Stomach (tissue), 9 donors: ENCODE measurements around the gene PCDHGA9. TPM values are rescaled to one million over a fixed set of nuclear protein-coding genes. Genes with fewer than 3 reads are reported as not detected.

Experiments used
- DNase-seq, 2 donors: peaks; one replicate each; pipeline versions ENCODE4 v3.0.0 to v3.0.0-alpha.2; 2013 to 2019
- H3K27ac ChIP-seq, 5 donors: fragments of 200-600 bp in 4 of 5; sonication (generic) in 4 of 5; one replicate each; pipeline ENCODE4 v1.5.1; 2013 to 2019; ENCODE audit warnings: mild to moderate bottlenecking in 1 of 5, moderate library complexity in 1 of 5
- H3K27me3 ChIP-seq, 3 donors: fragments of 200-600 bp; sonication (generic); one replicate each; pipeline ENCODE4 v1.5.1; 2017 to 2019; ENCODE audit warnings: mixed run types in 1 of 3
- H3K36me3 ChIP-seq, 4 donors: fragments of 200-600 bp; sonication (generic); 1 replicate in 3 of 4; 2 replicates in 1 of 4; pipeline ENCODE4 v1.5.1; 2016 to 2019
- H3K4me1 ChIP-seq, 4 donors: fragments of 200-600 bp; sonication (generic); one replicate each; pipeline ENCODE4 v1.5.1; 2016 to 2019
- H3K4me3 ChIP-seq, 4 donors: fragments of 200-600 bp; sonication (generic) in 3 of 4; one replicate each; pipeline ENCODE4 v1.5.1; 2016 to 2019; ENCODE audit warnings: mild to moderate bottlenecking in 1 of 4
- H3K9me3 ChIP-seq, 4 donors: fragments of 200-600 bp; sonication (generic); one replicate each; pipeline ENCODE4 v1.5.1; 2016 to 2019
- EP300 ChIP-seq: sonication (generic); formaldehyde crosslinking; IDR thresholded peaks from one replicate; pipeline ENCODE4 v1.6.1; 2017; ENCODE audit warnings: antibody characterized with exemption
- POLR2A ChIP-seq, 4 donors: fragments of 450-650 bp; IDR thresholded peaks; one replicate each; pipeline ENCODE4 v1.6.1; 2016; ENCODE audit warnings: antibody characterized with exemption in 4 of 4, control low read depth in 2 of 4, mild to moderate bottlenecking in 1 of 4, moderate library complexity in 1 of 4
- POLR2AphosphoS5 ChIP-seq, 3 donors: sonication (generic); formaldehyde crosslinking; IDR thresholded peaks; one replicate each; pipeline ENCODE4 v1.6.1; 2016; ENCODE audit warnings: antibody characterized with exemption in 3 of 3
- WGBS, 5 donors: extraction: QIAGEN DNeasy Blood & Tissue Kit in 3 of 5; methylation state at CpG; one replicate each; pipeline versions ENCODE4 v1.1.5 to v1.1.7; 2013 to 2018; 5-methylcytosine and 5-hydroxymethylcytosine counted together
- intact Hi-C: fragments of 100-400 bp; cut with DNase I; formaldehyde crosslinking; loops from one replicate; pipeline ENCODE4 v1.15.1; 2023; ENCODE audit warnings: low total_unique reads
- polyA plus RNA-seq, 3 donors: library from polyadenylated mRNA; stranded (reverse); fragments of 200-250 nt; gene quantifications; one replicate each; pipeline ENCODE4 v1.2.3, GENCODE V29; 2013
- total RNA-seq, 5 donors: library from RNA; depleted of rRNA; stranded (reverse); fragments of >200 nt; gene quantifications; one replicate each; pipeline versions ENCODE4 v1.1.0 to v1.2.3, GENCODE V29; 2014 to 2016
- TF ChIP-seq, protein P1 (sequence below), 7 experiments: fragments of 450-650 bp in 4 of 7; fragments of 200-600 bp in 3 of 7; sonication (generic) in 3 of 7; IDR thresholded peaks; one replicate each; pipeline ENCODE4 v1.5.1; 2016 to 2019; ENCODE audit warnings: antibody characterized with exemption in 7 of 7, control low read depth in 2 of 7, mild to moderate bottlenecking in 1 of 7
- donor health status: healthy with polysubstance abuse.
- donor health status: Bipolar disorder and iron deficiency.
- donor health status: healthy.

The PCDHGA9 gene
- total and polyA plus RNA-seq, 8 donors = 0.13 to 10.1 (median 2.0) TPM; not detected in 2

DNA sequence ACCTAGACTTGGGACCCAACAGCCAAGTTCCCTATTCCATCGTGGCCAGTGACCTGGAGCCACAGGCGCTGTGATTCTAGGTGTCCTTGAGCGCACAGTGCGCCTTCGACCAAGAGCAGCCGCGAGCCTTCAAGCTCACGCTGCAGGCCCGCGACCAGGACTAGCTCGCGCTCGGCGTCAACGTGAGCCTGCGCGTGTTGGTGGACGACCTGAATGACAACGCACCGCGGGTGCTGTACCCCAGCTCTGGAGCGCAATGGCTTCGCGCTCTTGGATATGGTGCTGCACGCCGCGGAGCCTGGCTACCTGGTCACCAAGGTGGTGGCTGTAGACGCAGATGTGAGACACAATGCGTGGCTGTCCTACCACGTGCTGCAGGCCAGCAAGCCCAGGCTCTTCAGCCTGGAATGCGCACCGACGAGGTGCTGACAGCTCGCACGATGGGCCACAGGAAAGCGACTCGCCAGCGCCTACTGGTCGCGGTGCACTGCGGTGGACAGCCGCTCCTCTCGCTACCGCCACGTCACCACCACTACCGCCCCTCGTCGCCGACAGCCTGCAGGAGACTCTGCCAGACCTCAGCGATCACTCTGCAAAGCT, 39.1 kb downstream of the PCDHGA9 start:
- Histone ChIP-seq H3K27me3 (no peaks in the 10 kb centered on the region), H3K4me3 (no peak overlapping the region), H3K36me3 (peaks cover 0 to 12% (median 0%) of the 10 kb centered on the region in 4 donors), H3K27ac (no peak overlapping the region), H3K4me1 (no peaks in the 10 kb centered on the region), H3K9me3 (peaks cover 13 to 84% (median 60%) of the 10 kb centered on the region in 4 donors)
- TF ChIP-seq, protein P1, sequence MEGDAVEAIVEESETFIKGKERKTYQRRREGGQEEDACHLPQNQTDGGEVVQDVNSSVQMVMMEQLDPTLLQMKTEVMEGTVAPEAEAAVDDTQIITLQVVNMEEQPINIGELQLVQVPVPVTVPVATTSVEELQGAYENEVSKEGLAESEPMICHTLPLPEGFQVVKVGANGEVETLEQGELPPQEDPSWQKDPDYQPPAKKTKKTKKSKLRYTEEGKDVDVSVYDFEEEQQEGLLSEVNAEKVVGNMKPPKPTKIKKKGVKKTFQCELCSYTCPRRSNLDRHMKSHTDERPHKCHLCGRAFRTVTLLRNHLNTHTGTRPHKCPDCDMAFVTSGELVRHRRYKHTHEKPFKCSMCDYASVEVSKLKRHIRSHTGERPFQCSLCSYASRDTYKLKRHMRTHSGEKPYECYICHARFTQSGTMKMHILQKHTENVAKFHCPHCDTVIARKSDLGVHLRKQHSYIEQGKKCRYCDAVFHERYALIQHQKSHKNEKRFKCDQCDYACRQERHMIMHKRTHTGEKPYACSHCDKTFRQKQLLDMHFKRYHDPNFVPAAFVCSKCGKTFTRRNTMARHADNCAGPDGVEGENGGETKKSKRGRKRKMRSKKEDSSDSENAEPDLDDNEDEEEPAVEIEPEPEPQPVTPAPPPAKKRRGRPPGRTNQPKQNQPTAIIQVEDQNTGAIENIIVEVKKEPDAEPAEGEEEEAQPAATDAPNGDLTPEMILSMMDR (IDR thresholded peaks at IDR 0.05) = no peak
- no peak for TF ChIP-seq POLR2AphosphoS5 (IDR thresholded peaks at IDR 0.05)
- TF ChIP-seq EP300 = no peak
- no peak for TF ChIP-seq POLR2A (IDR thresholded peaks at IDR 0.05)
- intact Hi-C loops = no loop called here
- 43 to 57% (median 50%) methylated on average over 43 to 50 of the region's 50 CpGs for WGBS, 5 donors
- DNase-seq = no peak

Other genes starting within 250 kb of the PCDHGA9 start
Only the 30 nearest of the 37 such genes appear.
- gene PCDHB9, start 215.6 kb upstream of the PCDHGA9 start, total RNA-seq = under 1 TPM in 3 of 5 donors, not detected in 2; 0.14 to 0.92 (median 0.45) TPM
- under 1 TPM in 2 of 3 donors, not detected in 1; 0.08 to 0.19 TPM for gene PCDHB9, start 215.6 kb upstream of the PCDHGA9 start, polyA plus RNA-seq
- gene PCDHB10, start 210.4 kb upstream of the PCDHGA9 start, total RNA-seq = 10 to 100 TPM in 1 of 5 donors, 1 to 10 TPM in 3, under 1 TPM in 1; 0.58 to 18.3 (median 2.3) TPM
- gene PCDHB10, start 210.4 kb upstream of the PCDHGA9 start, polyA plus RNA-seq = under 1 TPM; 0.12 to 0.40 (median 0.15) TPM
- 1 to 10 TPM in 2 of 5 donors, under 1 TPM in 1, not detected in 2; 0.87 to 4.4 (median 1.3) TPM for gene PCDHB11, start 203.2 kb upstream of the PCDHGA9 start, total RNA-seq
- 1 to 10 TPM in 1 of 3 donors, under 1 TPM in 2; 0.12 to 1.1 (median 0.30) TPM for gene PCDHB11, start 203.2 kb upstream of the PCDHGA9 start, polyA plus RNA-seq
- gene PCDHB12, start 194.1 kb upstream of the PCDHGA9 start, total RNA-seq = 1 to 10 TPM in 4 of 5 donors, not detected in 1; 1.2 to 8.5 (median 2.9) TPM
- gene PCDHB12, start 194.1 kb upstream of the PCDHGA9 start, polyA plus RNA-seq = under 1 TPM; 0.19 to 0.31 (median 0.28) TPM
- 10 to 100 TPM in 1 of 5 donors, 1 to 10 TPM in 2, under 1 TPM in 2; under 0.01 to 28.1 (median 3.1) TPM for gene PCDHB13, start 188.9 kb upstream of the PCDHGA9 start, total RNA-seq
- under 1 TPM in 2 of 3 donors, not detected in 1; 0.12 to 0.28 TPM for gene PCDHB13, start 188.9 kb upstream of the PCDHGA9 start, polyA plus RNA-seq
- gene PCDHB14, start 179.4 kb upstream of the PCDHGA9 start, total RNA-seq = 1 to 10 TPM in 4 of 5 donors, not detected in 1; 1.3 to 6.4 (median 3.6) TPM
- 1 to 10 TPM in 1 of 3 donors, under 1 TPM in 2; 0.31 to 1.1 (median 0.44) TPM for gene PCDHB14, start 179.4 kb upstream of the PCDHGA9 start, polyA plus RNA-seq
- gene PCDHB15, start 157.4 kb upstream of the PCDHGA9 start, total RNA-seq = 1 to 10 TPM in 2 of 5 donors, under 1 TPM in 1, not detected in 2; 0.58 to 6.6 (median 2.2) TPM
- 1 to 10 TPM in 1 of 3 donors, under 1 TPM in 2; 0.44 to 1.2 (median 0.73) TPM for gene PCDHB15, start 157.4 kb upstream of the PCDHGA9 start, polyA plus RNA-seq
- gene SLC25A2, start 98.7 kb upstream of the PCDHGA9 start, total RNA-seq = 1 to 10 TPM in 1 of 5 donors, under 1 TPM in 1, not detected in 3; 0.43 to 4.8 TPM
- not detected for gene SLC25A2, start 98.7 kb upstream of the PCDHGA9 start, polyA plus RNA-seq
- 10 to 100 TPM; 22.0 to 89.8 (median 36.5) TPM for gene TAF7, start 82.0 kb upstream of the PCDHGA9 start, total RNA-seq
- gene TAF7, start 82.0 kb upstream of the PCDHGA9 start, polyA plus RNA-seq = 10 to 100 TPM; 32.6 to 46.1 (median 43.5) TPM
- under 1 TPM in 1 of 5 donors, not detected in 4; 0.18 TPM for gene PCDHGA1, start 72.3 kb upstream of the PCDHGA9 start, total RNA-seq
- gene PCDHGA1, start 72.3 kb upstream of the PCDHGA9 start, polyA plus RNA-seq = under 1 TPM in 1 of 3 donors, not detected in 2; 0.13 TPM
- 1 to 10 TPM; 1.2 to 3.5 (median 2.0) TPM for gene PCDHGA2, start 64.0 kb upstream of the PCDHGA9 start, total RNA-seq
- under 1 TPM; 0.06 to 0.31 (median 0.18) TPM for gene PCDHGA2, start 64.0 kb upstream of the PCDHGA9 start, polyA plus RNA-seq
- gene PCDHGA3, start 58.9 kb upstream of the PCDHGA9 start, total RNA-seq = 1 to 10 TPM in 3 of 5 donors, under 1 TPM in 1, not detected in 1; 0.58 to 6.7 (median 1.4) TPM
- gene PCDHGA3, start 58.9 kb upstream of the PCDHGA9 start, polyA plus RNA-seq = under 1 TPM in 1 of 3 donors, not detected in 2; 0.08 TPM
- gene PCDHGB1, start 52.7 kb upstream of the PCDHGA9 start, total RNA-seq = 1 to 10 TPM in 1 of 5 donors, under 1 TPM in 3, not detected in 1; under 0.01 to 1.2 (median 0.68) TPM
- gene PCDHGB1, start 52.7 kb upstream of the PCDHGA9 start, polyA plus RNA-seq = under 1 TPM in 1 of 3 donors, not detected in 2; 0.03 TPM
- 1 to 10 TPM in 4 of 5 donors, under 1 TPM in 1; 0.29 to 9.3 (median 2.4) TPM for gene PCDHGA4, start 47.8 kb upstream of the PCDHGA9 start, total RNA-seq
- under 1 TPM in 1 of 3 donors, not detected in 2; 0.08 TPM for gene PCDHGA4, start 47.8 kb upstream of the PCDHGA9 start, polyA plus RNA-seq
- 10 to 100 TPM in 1 of 5 donors, 1 to 10 TPM in 3, not detected in 1; 2.5 to 10.7 (median 8.1) TPM for gene PCDHGB2, start 42.8 kb upstream of the PCDHGA9 start, total RNA-seq
- under 1 TPM in 1 of 3 donors, not detected in 2; 0.10 TPM for gene PCDHGB2, start 42.8 kb upstream of the PCDHGA9 start, polyA plus RNA-seq
- gene PCDHGA5, start 38.6 kb upstream of the PCDHGA9 start, total RNA-seq = 1 to 10 TPM in 4 of 5 donors, not detected in 1; 2.3 to 6.7 (median 3.6) TPM
- gene PCDHGA5, start 38.6 kb upstream of the PCDHGA9 start, polyA plus RNA-seq = under 1 TPM in 1 of 3 donors, not detected in 2; 0.15 TPM
- gene PCDHGB3, start 32.5 kb upstream of the PCDHGA9 start, total RNA-seq = 1 to 10 TPM in 4 of 5 donors, under 1 TPM in 1; 0.87 to 8.8 (median 3.8) TPM
- gene PCDHGB3, start 32.5 kb upstream of the PCDHGA9 start, polyA plus RNA-seq = under 1 TPM in 2 of 3 donors, not detected in 1; 0.06 to 0.08 TPM
- 1 to 10 TPM in 3 of 5 donors, under 1 TPM in 2; 0.29 to 4.4 (median 1.8) TPM for gene PCDHGA6, start 28.9 kb upstream of the PCDHGA9 start, total RNA-seq
- under 1 TPM in 2 of 3 donors, not detected in 1; 0.06 to 0.38 TPM for gene PCDHGA6, start 28.9 kb upstream of the PCDHGA9 start, polyA plus RNA-seq
- gene PCDHGA7, start 20.0 kb upstream of the PCDHGA9 start, total RNA-seq = 10 to 100 TPM in 1 of 5 donors, 1 to 10 TPM in 2, under 1 TPM in 1, not detected in 1; 0.87 to 29.0 (median 2.7) TPM
- under 1 TPM in 2 of 3 donors, not detected in 1; 0.06 to 0.30 TPM for gene PCDHGA7, start 20.0 kb upstream of the PCDHGA9 start, polyA plus RNA-seq
- gene PCDHGB4, start 15.1 kb upstream of the PCDHGA9 start, total RNA-seq = 10 to 100 TPM in 1 of 5 donors, 1 to 10 TPM in 2, under 1 TPM in 2; 0.29 to 12.1 (median 1.2) TPM
- gene PCDHGB4, start 15.1 kb upstream of the PCDHGA9 start, polyA plus RNA-seq = under 1 TPM in 2 of 3 donors, not detected in 1; 0.12 to 0.45 TPM
- 10 to 100 TPM in 1 of 5 donors, 1 to 10 TPM in 2, under 1 TPM in 2; under 0.01 to 12.5 (median 1.2) TPM for gene PCDHGA8, start 10.1 kb upstream of the PCDHGA9 start, total RNA-seq
- under 1 TPM in 2 of 3 donors, not detected in 1; 0.06 to 0.08 TPM for gene PCDHGA8, start 10.1 kb upstream of the PCDHGA9 start, polyA plus RNA-seq
- 10 to 100 TPM in 2 of 5 donors, 1 to 10 TPM in 3; 1.8 to 16.8 (median 4.2) TPM for gene PCDHGB5, start 4.8 kb upstream of the PCDHGA9 start, total RNA-seq
- gene PCDHGB5, start 4.8 kb upstream of the PCDHGA9 start, polyA plus RNA-seq = under 1 TPM in 2 of 3 donors, not detected in 1; 0.35 to 0.75 TPM
- 1 to 10 TPM in 3 of 5 donors, under 1 TPM in 1, not detected in 1; 0.29 to 6.2 (median 4.9) TPM for gene PCDHGB6, start 5.2 kb downstream of the PCDHGA9 start, total RNA-seq
- gene PCDHGB6, start 5.2 kb downstream of the PCDHGA9 start, polyA plus RNA-seq = under 1 TPM in 2 of 3 donors, not detected in 1; 0.31 to 0.50 TPM
- 1 to 10 TPM in 3 of 5 donors, under 1 TPM in 1, not detected in 1; 0.89 to 7.0 (median 4.5) TPM for gene PCDHGA10, start 10.2 kb downstream of the PCDHGA9 start, total RNA-seq
- under 1 TPM; 0.15 to 0.65 (median 0.44) TPM for gene PCDHGA10, start 10.2 kb downstream of the PCDHGA9 start, polyA plus RNA-seq
- 10 to 100 TPM in 3 of 5 donors, 1 to 10 TPM in 2; 3.6 to 19.3 (median 16.8) TPM for gene PCDHGB7, start 14.9 kb downstream of the PCDHGA9 start, total RNA-seq
- under 1 TPM; 0.56 to 0.61 (median 0.58) TPM for gene PCDHGB7, start 14.9 kb downstream of the PCDHGA9 start, polyA plus RNA-seq
- 10 to 100 TPM in 1 of 5 donors, 1 to 10 TPM in 3, under 1 TPM in 1; 0.45 to 15.2 (median 2.9) TPM for gene PCDHGA11, start 18.3 kb downstream of the PCDHGA9 start, total RNA-seq
- under 1 TPM; 0.25 to 0.48 (median 0.31) TPM for gene PCDHGA11, start 18.3 kb downstream of the PCDHGA9 start, polyA plus RNA-seq
- gene PCDHGA12, start 27.7 kb downstream of the PCDHGA9 start, total RNA-seq = 1 to 10 TPM in 4 of 5 donors, under 1 TPM in 1; 0.58 to 7.4 (median 5.4) TPM
- gene PCDHGA12, start 27.7 kb downstream of the PCDHGA9 start, polyA plus RNA-seq = under 1 TPM in 2 of 3 donors, not detected in 1; 0.12 to 0.20 TPM
- 10 to 100 TPM in 4 of 5 donors, 1 to 10 TPM in 1; 7.6 to 35.8 (median 18.8) TPM for gene PCDHGC3, start 73.2 kb downstream of the PCDHGA9 start, total RNA-seq
- gene PCDHGC3, start 73.2 kb downstream of the PCDHGA9 start, polyA plus RNA-seq = 10 to 100 TPM; 20.0 to 30.3 (median 29.1) TPM
- 10 to 100 TPM in 1 of 5 donors, 1 to 10 TPM in 2, under 1 TPM in 1, not detected in 1; 0.87 to 15.4 (median 5.0) TPM for gene PCDHGC4, start 82.3 kb downstream of the PCDHGA9 start, total RNA-seq
- gene PCDHGC4, start 82.3 kb downstream of the PCDHGA9 start, polyA plus RNA-seq = not detected
- 1 to 10 TPM in 3 of 5 donors, not detected in 2; 2.0 to 3.5 (median 2.7) TPM for gene PCDHGC5, start 86.3 kb downstream of the PCDHGA9 start, total RNA-seq
- gene PCDHGC5, start 86.3 kb downstream of the PCDHGA9 start, polyA plus RNA-seq = under 1 TPM in 2 of 3 donors, not detected in 1; 0.08 to 0.12 TPM